Effector CD8-positive, alpha-beta T cell (primary cell): ENCODE data around the gene XPO4.

ENCODE experiments used
- DNase-seq: peaks from one replicate; lab custom pipeline; 2025; lab: John Stamatoyannopoulos, UW

The XPO4 gene

DNA sequence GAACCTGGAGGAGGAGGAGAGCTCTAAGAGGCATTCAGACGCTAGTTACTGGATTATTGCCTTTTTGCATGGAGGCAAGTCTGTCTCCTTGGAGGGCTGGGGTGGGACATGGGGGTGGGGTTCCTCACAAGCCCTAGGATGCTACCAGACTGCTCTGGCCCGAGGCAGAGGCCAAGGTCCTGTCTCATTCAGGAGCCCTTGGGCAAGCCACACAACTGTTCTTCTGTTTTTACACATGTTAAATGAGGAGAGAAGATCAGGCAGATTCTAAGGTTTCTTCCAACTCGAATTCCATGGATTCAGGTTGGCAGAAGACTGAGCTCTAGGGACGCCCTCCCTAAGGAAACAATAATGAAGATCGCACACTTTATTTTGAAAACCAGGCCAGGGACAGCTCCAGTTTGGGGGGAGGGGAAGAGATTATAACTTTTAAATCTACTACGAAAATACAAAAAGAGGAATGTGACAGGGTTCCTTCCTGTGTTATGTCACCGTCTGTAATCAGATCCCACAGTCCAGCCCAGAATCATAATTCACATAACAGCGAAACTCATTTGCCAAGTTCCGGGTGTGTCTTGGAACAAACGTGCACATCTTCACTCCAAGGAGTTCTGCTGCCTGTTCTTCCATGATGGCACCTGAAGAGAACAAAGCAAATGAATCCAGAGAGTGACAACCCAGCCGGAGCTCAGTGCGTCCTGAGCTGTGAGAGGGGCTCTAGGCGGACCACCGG, 173.8 kb downstream of the XPO4 start:
- DNase-seq = no peak

DNA sequence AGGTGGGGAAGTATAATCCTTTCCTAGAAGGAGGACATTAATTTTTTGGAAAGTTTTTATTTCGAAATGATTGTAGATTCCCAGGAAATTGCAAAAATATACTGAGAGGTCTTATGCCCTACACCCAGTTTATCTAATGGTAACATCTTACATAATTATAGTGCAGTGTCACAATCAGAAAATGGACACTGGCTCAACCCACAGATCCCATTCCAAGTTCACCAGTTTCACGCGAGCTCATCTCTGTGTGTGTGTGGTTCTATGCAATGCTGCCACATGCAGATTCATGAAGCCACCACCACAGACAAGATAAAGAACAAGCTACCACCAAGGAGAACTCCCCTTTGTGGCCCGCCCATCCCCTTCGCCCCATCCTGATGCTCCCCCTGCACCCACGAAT, 174.7 kb downstream of the XPO4 start:
- DNase-seq = no peak
